ENCODE data around the gene RMND5B. TPM values are rescaled to one million over a fixed set of nuclear protein-coding genes. Genes with fewer than 3 reads are reported as not detected.
A peak's percentile ranks its signal among the peaks of the same experiment; 100 is the strongest.

RMND5B gene
- polyA plus RNA-seq, 1 of the 3 experiments (the other 2 are of a cell fraction), result 42.8 TPM

DNA sequence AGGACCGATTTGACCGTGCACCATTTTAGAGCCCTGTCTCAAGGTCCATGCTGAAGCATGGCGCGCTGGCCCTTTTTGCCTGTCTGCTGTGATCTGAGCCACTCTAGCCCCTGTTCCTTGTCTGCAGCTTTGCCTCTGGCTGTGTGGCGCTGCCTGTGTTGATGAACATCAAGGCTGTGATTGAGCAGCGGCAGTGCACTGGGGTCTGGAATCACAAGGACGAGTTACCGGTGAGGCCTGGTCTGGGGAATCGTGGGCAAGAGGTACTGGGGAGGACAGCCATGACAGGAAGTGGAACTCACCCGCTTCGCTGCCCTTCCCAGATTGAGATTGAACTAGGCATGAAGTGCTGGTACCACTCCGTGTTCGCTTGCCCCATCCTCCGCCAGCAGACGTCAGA is 16.6 kb downstream of the RMND5B start (continued):
- TF ChIP-seq MXI1 (IDR thresholded peaks at IDR 0.05; ENCODE audit: low read depth, low read length) (no peak), FOXM1 (IDR thresholded peaks at IDR 0.05; ENCODE audit: low read depth) (no peak), FOSL2 (IDR thresholded peaks at IDR 0.05; ENCODE audit: borderline replicate concordance, low read depth) (no peak), RCOR1 (IDR thresholded peaks at IDR 0.05; ENCODE audit: low read length) (no peak), NRF1 (IDR thresholded peaks at IDR 0.05; ENCODE audit: low read depth, low read length) (no peak), POLR2AphosphoS5 (IDR thresholded peaks at IDR 0.05; ENCODE audit: low read depth, low read length) (no peak), RAD21 (IDR thresholded peaks at IDR 0.05; ENCODE audit: low read length) (no peak)
- TF ChIP-seq, protein P1, sequence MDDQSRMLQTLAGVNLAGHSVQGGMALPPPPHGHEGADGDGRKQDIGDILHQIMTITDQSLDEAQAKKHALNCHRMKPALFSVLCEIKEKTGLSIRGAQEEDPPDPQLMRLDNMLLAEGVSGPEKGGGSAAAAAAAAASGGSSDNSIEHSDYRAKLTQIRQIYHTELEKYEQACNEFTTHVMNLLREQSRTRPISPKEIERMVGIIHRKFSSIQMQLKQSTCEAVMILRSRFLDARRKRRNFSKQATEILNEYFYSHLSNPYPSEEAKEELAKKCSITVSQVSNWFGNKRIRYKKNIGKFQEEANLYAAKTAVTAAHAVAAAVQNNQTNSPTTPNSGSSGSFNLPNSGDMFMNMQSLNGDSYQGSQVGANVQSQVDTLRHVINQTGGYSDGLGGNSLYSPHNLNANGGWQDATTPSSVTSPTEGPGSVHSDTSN (IDR thresholded peaks at IDR 0.05), result no peak

DNA sequence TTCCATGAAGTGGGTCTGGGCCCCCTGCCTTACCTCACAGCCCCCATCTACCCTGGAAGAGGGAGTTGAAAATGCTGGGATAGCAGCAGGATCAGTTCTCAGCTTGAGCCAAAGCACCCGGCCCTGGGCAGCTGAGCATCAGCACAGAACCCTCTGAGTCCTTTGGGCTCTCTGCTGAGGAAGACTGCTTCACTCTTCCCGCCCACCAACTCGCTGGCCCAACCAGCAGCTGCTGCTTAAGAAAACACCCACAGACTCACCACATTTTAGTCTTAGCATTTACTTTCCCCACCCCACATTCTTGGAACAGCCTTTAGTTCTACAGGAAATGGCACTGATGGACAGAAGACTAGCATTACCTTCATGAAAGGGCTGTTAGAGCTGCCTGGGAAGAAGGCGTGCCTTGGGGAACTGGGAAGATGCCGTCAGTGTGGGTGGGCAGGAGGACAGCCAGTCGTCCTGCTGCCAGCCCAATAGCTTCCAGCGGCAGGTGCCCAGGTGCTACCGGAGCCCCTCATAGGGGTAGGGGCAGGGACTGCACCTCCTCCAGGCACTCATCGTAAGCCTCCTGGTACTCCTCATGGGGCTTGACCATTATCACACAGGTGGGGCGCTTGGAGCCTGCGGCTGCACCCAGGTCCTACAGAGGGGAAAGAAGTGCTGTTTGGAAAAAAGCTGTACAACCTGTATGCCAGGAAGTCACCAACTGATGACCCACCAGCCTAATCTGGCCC is 18.6 kb downstream of the RMND5B start:
- WGBS (ENCODE audit: low lambda C conversion rate), result 93% methylated on average over 6 of the region's 11 CpGs
- TF ChIP-seq NFIC (IDR thresholded peaks at IDR 0.05; ENCODE audit: borderline replicate concordance), result no peak
- no peak for TF ChIP-seq GATA2 (CRISPR knock-in tag; IDR thresholded peaks at IDR 0.05)
- TF ChIP-seq EP300 (IDR thresholded peaks at IDR 0.05; ENCODE audit: borderline replicate concordance in 1 of 2, low read depth in 1 of 2, low read length in 1 of 2), result no peak
- TF ChIP-seq SMC3 (IDR thresholded peaks at IDR 0.05; ENCODE audit: low read depth, low read length), result no peak
- TF ChIP-seq, protein P2, sequence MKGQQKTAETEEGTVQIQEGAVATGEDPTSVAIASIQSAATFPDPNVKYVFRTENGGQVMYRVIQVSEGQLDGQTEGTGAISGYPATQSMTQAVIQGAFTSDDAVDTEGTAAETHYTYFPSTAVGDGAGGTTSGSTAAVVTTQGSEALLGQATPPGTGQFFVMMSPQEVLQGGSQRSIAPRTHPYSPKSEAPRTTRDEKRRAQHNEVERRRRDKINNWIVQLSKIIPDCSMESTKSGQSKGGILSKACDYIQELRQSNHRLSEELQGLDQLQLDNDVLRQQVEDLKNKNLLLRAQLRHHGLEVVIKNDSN (IDR thresholded peaks at IDR 0.05; ENCODE audit: borderline replicate concordance, low read depth), result no peak
- TF ChIP-seq, protein P3, sequence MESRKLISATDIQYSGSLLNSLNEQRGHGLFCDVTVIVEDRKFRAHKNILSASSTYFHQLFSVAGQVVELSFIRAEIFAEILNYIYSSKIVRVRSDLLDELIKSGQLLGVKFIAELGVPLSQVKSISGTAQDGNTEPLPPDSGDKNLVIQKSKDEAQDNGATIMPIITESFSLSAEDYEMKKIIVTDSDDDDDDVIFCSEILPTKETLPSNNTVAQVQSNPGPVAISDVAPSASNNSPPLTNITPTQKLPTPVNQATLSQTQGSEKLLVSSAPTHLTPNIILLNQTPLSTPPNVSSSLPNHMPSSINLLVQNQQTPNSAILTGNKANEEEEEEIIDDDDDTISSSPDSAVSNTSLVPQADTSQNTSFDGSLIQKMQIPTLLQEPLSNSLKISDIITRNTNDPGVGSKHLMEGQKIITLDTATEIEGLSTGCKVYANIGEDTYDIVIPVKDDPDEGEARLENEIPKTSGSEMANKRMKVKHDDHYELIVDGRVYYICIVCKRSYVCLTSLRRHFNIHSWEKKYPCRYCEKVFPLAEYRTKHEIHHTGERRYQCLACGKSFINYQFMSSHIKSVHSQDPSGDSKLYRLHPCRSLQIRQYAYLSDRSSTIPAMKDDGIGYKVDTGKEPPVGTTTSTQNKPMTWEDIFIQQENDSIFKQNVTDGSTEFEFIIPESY (IDR thresholded peaks at IDR 0.05; ENCODE audit: borderline replicate concordance, low read depth), result no peak
- TF ChIP-seq, protein P1 (IDR thresholded peaks at IDR 0.05), result no peak
- no peak for TF ChIP-seq TCF12 (IDR thresholded peaks at IDR 0.05)
- TF ChIP-seq, protein P4, sequence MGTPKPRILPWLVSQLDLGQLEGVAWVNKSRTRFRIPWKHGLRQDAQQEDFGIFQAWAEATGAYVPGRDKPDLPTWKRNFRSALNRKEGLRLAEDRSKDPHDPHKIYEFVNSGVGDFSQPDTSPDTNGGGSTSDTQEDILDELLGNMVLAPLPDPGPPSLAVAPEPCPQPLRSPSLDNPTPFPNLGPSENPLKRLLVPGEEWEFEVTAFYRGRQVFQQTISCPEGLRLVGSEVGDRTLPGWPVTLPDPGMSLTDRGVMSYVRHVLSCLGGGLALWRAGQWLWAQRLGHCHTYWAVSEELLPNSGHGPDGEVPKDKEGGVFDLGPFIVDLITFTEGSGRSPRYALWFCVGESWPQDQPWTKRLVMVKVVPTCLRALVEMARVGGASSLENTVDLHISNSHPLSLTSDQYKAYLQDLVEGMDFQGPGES (IDR thresholded peaks at IDR 0.05; ENCODE audit: low read depth, low read length), result no peak
- TF ChIP-seq, protein P5, sequence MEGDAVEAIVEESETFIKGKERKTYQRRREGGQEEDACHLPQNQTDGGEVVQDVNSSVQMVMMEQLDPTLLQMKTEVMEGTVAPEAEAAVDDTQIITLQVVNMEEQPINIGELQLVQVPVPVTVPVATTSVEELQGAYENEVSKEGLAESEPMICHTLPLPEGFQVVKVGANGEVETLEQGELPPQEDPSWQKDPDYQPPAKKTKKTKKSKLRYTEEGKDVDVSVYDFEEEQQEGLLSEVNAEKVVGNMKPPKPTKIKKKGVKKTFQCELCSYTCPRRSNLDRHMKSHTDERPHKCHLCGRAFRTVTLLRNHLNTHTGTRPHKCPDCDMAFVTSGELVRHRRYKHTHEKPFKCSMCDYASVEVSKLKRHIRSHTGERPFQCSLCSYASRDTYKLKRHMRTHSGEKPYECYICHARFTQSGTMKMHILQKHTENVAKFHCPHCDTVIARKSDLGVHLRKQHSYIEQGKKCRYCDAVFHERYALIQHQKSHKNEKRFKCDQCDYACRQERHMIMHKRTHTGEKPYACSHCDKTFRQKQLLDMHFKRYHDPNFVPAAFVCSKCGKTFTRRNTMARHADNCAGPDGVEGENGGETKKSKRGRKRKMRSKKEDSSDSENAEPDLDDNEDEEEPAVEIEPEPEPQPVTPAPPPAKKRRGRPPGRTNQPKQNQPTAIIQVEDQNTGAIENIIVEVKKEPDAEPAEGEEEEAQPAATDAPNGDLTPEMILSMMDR (IDR thresholded peaks at IDR 0.05), result no peak
- no peak for TF ChIP-seq RAD21 (IDR thresholded peaks at IDR 0.05; ENCODE audit: low read length)
- TF ChIP-seq FOXM1 (IDR thresholded peaks at IDR 0.05; ENCODE audit: low read depth), result no peak

More for the DNA sequence above, 18.6 kb downstream of the RMND5B start:
- Histone ChIP-seq H3K4me2 (no peak overlapping the region), H4K20me1 (ENCODE audit: insufficient read depth) (peaks cover 7% of the 10 kb centered on the region), H3K4me3 (ENCODE audit: low read depth in 2 of 2, low read length in 1 of 2) (no peak overlapping the region), H3K4me1 (ENCODE audit: control insufficient read depth in 1 of 2, insufficient read depth in 2 of 2, low read depth in 1 of 2, low read length in 1 of 2) (peaks cover 0 to 18% of the 10 kb centered on the region in 2 experiments; a peak in 3 of 4 replicates), H3K9ac (no peak overlapping the region), H3F3A (replicated peaks; ENCODE audit: insufficient read depth) (peaks cover 10% of the 10 kb centered on the region), H3K79me2 (ENCODE audit: insufficient read depth) (peaks cover 21% of the 10 kb centered on the region), H3K27me3 (ENCODE audit: insufficient read depth) (no peaks in the 10 kb centered on the region), H3K9me3 (no peaks in the 10 kb centered on the region), H3K27ac (ENCODE audit: low read depth in 2 of 2, low read length in 1 of 2) (0 out of 4 replicates have a peak overlapping the region, but pooled peaks of 1 of the 2 experiments have one; percentile 8), H3K9me2 (no peaks in the 10 kb centered on the region), H3K36me3 (replicated peaks in 1 of 2; ENCODE audit: control insufficient read depth in 1 of 2, insufficient read depth in 2 of 2, low read length in 1 of 2) (peaks cover 29 to 67% of the 10 kb centered on the region in 2 experiments), H2AFZ (ENCODE audit: low read depth) (no peak overlapping the region)
- DNase-seq, result no peak
- CTCF ChIA-PET, result interaction anchor here (0.7 to 18.9 kb wide), 4 partner anchors 10 to 84 kb away, joined by 3 to 319 read pairs (median 3); no protein-coding TSS in a partner anchor
- POLR2A ChIA-PET, result interaction anchor here (0.8 to 1.1 kb wide), 5 partner anchors 8 to 74 kb away, joined by 3 to 5 read pairs (median 4); no protein-coding TSS in a partner anchor
